Sigmoid colon (tissue), 7 donors: ENCODE results near the gene TEX52. TPM values are rescaled to one million over a fixed set of nuclear protein-coding genes. Genes with fewer than 3 reads are reported as not detected.

Source experiments
- DNase-seq: peaks from one replicate; pipeline ENCODE4 v3.0.0-alpha.2; 2019
- H3K27ac ChIP-seq, 4 donors: fragments of 200-600 bp; sonication (generic); one replicate each; pipeline ENCODE4 v1.5.1; 2016 to 2019; ENCODE audit warnings: mild to moderate bottlenecking in 1 of 4
- H3K27me3 ChIP-seq, 3 donors: fragments of 200-600 bp; sonication (generic); one replicate each; pipeline ENCODE4 v1.5.1; 2019; ENCODE audit warnings: mild to moderate bottlenecking in 1 of 3
- H3K36me3 ChIP-seq, 4 donors: fragments of 200-600 bp; sonication (generic); one replicate each; pipeline ENCODE4 v1.5.1; 2016 to 2019
- H3K4me1 ChIP-seq, 4 donors: fragments of 200-600 bp; sonication (generic); one replicate each; pipeline ENCODE4 v1.5.1; 2017 to 2019
- H3K4me3 ChIP-seq, 4 donors: fragments of 200-600 bp; sonication (generic); one replicate each; pipeline ENCODE4 v1.5.1; 2017 to 2019; ENCODE audit warnings: mild to moderate bottlenecking in 2 of 4, moderate library complexity in 1 of 4
- H3K9me3 ChIP-seq, 4 donors: fragments of 200-600 bp in 3 of 4; sonication (generic) in 3 of 4; one replicate each; pipeline versions ENCODE4 v1.5.1 to v1.6.1; 2013 to 2019
- EP300 ChIP-seq, 4 donors: sonication (generic); formaldehyde crosslinking; IDR thresholded peaks; one replicate each; pipeline ENCODE4 v1.6.1; 2017; ENCODE audit warnings: antibody characterized with exemption in 4 of 4
- POLR2A ChIP-seq, 2 donors: fragments of 450-650 bp; IDR thresholded peaks; one replicate each; pipeline ENCODE4 v1.6.1; 2016; ENCODE audit warnings: antibody characterized with exemption in 2 of 2, mild to moderate bottlenecking in 2 of 2, moderate library complexity in 2 of 2
- POLR2AphosphoS5 ChIP-seq, 4 donors: sonication (generic); formaldehyde crosslinking; IDR thresholded peaks; one replicate each; pipeline ENCODE4 v1.6.1; 2017; ENCODE audit warnings: antibody characterized with exemption in 4 of 4
- WGBS, 2 donors: extraction: QIAGEN DNeasy Blood & Tissue Kit; methylation state at CpG; one replicate each; pipeline ENCODE4 v1.1.7; 2013; 5-methylcytosine and 5-hydroxymethylcytosine counted together
- intact Hi-C: fragments of 100-400 bp; cut with DNase I; formaldehyde crosslinking; loops from one replicate; pipeline ENCODE4 v1.15.1; 2023
- polyA plus RNA-seq, 3 donors: library from polyadenylated mRNA; stranded (reverse); fragments of 200-250 nt; gene quantifications; one replicate each; pipeline ENCODE4 v1.2.3, GENCODE V29; 2013
- total RNA-seq, 4 donors: library from RNA; depleted of rRNA; stranded (reverse); fragments of >200 nt; gene quantifications; one replicate each; pipeline ENCODE4 v1.1.0, GENCODE V29; 2016
- TF ChIP-seq, protein P1 (sequence below), 4 experiments: fragments of 450-650 bp in 3 of 4; fragments of 200-600 bp in 1 of 4; IDR thresholded peaks; one replicate each; pipeline ENCODE4 v1.5.1; 2016 to 2019; ENCODE audit warnings: antibody characterized with exemption in 4 of 4, mild to moderate bottlenecking in 3 of 4, moderate library complexity in 2 of 4
- donor health status: healthy with polysubstance abuse.
- donor health status: Bipolar disorder and iron deficiency.
- donor health status: healthy.

Gene TEX52
- total and polyA plus RNA-seq, 7 donors, result not detected

GRCh38 chr12:2805143-2805520 lies 51.7 kb downstream of the TEX52 start:
- peaks cover 0 to 33% (median 22%) of the 10 kb centered on the region in 4 donors for H3K4me1 ChIP-seq
- H3K27me3 ChIP-seq, result no peaks in the 10 kb centered on the region
- intact Hi-C loops, result no loop called here
- WGBS, 2 donors, result 54 to 70% methylated on average over 2 of the region's 2 CpGs
- DNase-seq, result no peak
- H3K4me3 ChIP-seq, result no peak overlapping the region
- no peaks in the 10 kb centered on the region for H3K9me3 ChIP-seq
- H3K27ac ChIP-seq, result peak overlapping the region in 2 of 4 donors; percentile 45 to 47
- peaks cover 7 to 47% (median 25%) of the 10 kb centered on the region in 4 donors for H3K36me3 ChIP-seq
- TF ChIP-seq POLR2AphosphoS5 (IDR thresholded peaks at IDR 0.05) (no peak), EP300 (IDR thresholded peaks at IDR 0.05) (no peak), POLR2A (IDR thresholded peaks at IDR 0.05) (no peak)
- TF ChIP-seq, protein P1, sequence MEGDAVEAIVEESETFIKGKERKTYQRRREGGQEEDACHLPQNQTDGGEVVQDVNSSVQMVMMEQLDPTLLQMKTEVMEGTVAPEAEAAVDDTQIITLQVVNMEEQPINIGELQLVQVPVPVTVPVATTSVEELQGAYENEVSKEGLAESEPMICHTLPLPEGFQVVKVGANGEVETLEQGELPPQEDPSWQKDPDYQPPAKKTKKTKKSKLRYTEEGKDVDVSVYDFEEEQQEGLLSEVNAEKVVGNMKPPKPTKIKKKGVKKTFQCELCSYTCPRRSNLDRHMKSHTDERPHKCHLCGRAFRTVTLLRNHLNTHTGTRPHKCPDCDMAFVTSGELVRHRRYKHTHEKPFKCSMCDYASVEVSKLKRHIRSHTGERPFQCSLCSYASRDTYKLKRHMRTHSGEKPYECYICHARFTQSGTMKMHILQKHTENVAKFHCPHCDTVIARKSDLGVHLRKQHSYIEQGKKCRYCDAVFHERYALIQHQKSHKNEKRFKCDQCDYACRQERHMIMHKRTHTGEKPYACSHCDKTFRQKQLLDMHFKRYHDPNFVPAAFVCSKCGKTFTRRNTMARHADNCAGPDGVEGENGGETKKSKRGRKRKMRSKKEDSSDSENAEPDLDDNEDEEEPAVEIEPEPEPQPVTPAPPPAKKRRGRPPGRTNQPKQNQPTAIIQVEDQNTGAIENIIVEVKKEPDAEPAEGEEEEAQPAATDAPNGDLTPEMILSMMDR (IDR thresholded peaks at IDR 0.05), result no peak

DNA sequence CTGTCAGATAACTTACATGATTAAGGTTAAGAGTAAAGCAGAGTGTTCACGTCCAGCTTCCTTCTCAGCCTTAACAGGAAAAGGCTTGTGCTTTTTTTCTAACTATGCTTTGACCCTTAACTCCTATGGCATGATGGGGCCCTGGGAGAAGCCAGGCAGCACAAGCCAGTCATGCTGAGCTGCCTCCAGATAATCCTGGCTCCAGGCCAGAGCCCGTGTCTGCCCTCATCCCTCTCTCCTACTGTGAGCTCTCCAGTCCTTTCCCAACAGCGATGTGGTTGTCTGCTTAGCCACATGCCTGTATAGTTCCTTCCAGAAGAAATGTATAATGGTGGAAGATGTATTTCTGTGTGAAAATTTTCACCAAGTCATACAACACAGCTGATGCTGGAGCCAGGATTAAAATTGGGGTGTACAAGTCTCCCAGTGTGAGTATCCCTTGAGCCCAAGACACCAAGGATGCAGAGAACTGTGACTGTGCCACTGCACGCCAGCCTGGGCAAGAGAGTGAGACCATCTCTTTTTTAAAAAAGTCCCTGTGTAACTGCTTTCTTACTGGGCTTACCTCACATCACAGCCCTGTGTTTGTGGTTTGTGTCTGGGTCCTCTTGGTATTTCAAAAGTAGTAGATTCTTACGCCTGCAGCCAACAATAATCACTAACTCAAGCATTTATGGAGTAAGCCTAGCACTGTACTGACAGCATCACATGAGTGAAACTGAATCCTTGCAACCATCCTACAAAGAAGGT lies 52.3 kb downstream of the TEX52 start:
- WGBS, 2 donors, result 71 to 74% methylated on average over 5 of the region's 5 CpGs
- intact Hi-C loops, result no loop called here
- no peak for TF ChIP-seq EP300 (IDR thresholded peaks at IDR 0.05)
- TF ChIP-seq, protein P1 (IDR thresholded peaks at IDR 0.05), result no peak
- Histone ChIP-seq H3K36me3 (peaks cover 13 to 52% (median 31%) of the 10 kb centered on the region in 4 donors), H3K27ac (peak overlapping the region in 3 of 4 donors; percentile 24 to 47 (median 45)), H3K4me1 (peaks cover 0 to 33% (median 22%) of the 10 kb centered on the region in 4 donors), H3K27me3 (no peaks in the 10 kb centered on the region), H3K4me3 (no peak overlapping the region), H3K9me3 (no peaks in the 10 kb centered on the region)
- DNase-seq, result peak; percentile 84

- no peaks in the 10 kb centered on the region for H3K27me3 ChIP-seq
- peaks cover 20 to 60% (median 37%) of the 10 kb centered on the region in 4 donors for H3K36me3 ChIP-seq
- intact Hi-C loops, result no loop called here
- no peaks in the 10 kb centered on the region for H3K9me3 ChIP-seq
- 74 to 80% methylated on average over 7 of the region's 7 CpGs for WGBS, 2 donors
- H3K27ac ChIP-seq, result peak overlapping the region; percentile 24 to 47 (median 43)
- TF ChIP-seq POLR2A (IDR thresholded peaks at IDR 0.05), result no peak
- no peak for TF ChIP-seq EP300 (IDR thresholded peaks at IDR 0.05)
- TF ChIP-seq, protein P1 (IDR thresholded peaks at IDR 0.05), result no peak
- no peak for TF ChIP-seq POLR2AphosphoS5 (IDR thresholded peaks at IDR 0.05)
- no peak overlapping the region for H3K4me3 ChIP-seq
- no peak for DNase-seq
- H3K4me1 ChIP-seq, result peaks cover 0 to 33% (median 22%) of the 10 kb centered on the region in 4 donors
Measured at GRCh38 chr12:2803635-2804392, 53.0 kb downstream of the TEX52 start.

- H3K4me1 ChIP-seq, result peaks cover 0 to 52% (median 36%) of the 10 kb centered on the region in 4 donors
- WGBS, 2 donors, result 81 to 91% methylated on average over 16 of the region's 16 CpGs
- peak overlapping the region in 1 of 4 donors; percentile 11 for H3K27ac ChIP-seq
- H3K27me3 ChIP-seq, result no peaks in the 10 kb centered on the region
- no peak for DNase-seq
- H3K9me3 ChIP-seq, result no peaks in the 10 kb centered on the region
- intact Hi-C loops, result no loop called here
- H3K36me3 ChIP-seq, result peaks cover 22 to 76% (median 44%) of the 10 kb centered on the region in 4 donors
- no peak overlapping the region for H3K4me3 ChIP-seq
- TF ChIP-seq POLR2AphosphoS5 (IDR thresholded peaks at IDR 0.05) (no peak), POLR2A (IDR thresholded peaks at IDR 0.05) (no peak), EP300 (IDR thresholded peaks at IDR 0.05) (no peak)
- TF ChIP-seq, protein P1 (IDR thresholded peaks at IDR 0.05), result no peak
Measured at GRCh38 chr12:2801044-2801783, 55.6 kb downstream of the TEX52 start.
